OCI-LY1 (cell line): Measurements from ENCODE around the gene ALG1L2.
"Not testable (repeated sequence)": the region's sequence is repeated elsewhere in the genome, so short reads cannot be mapped to it uniquely, and the experiment has no call there.

Experiments
- H2AFZ ChIP-seq: fragments of 200-600 bp; sonication (generic), shearing (Covaris generic); 2 replicates; pipeline ENCODE4 v1.6.0; 2014; ENCODE audit warnings: antibody characterized with exemption, mild to moderate bottlenecking, low read length
- H3F3A ChIP-seq: fragments of 200-600 bp; sonication (generic), shearing (Covaris generic); 2 replicates; pipeline ENCODE4 v1.6.0; 2014; ENCODE audit warnings: mild to moderate bottlenecking, antibody characterized with exemption, low read length, moderate library complexity; ENCODE audit not compliant: insufficient read depth
- H3K27ac ChIP-seq: fragments of 200-600 bp; sonication (generic); 2 replicates; pipeline ENCODE4 v1.5.1; 2014; ENCODE audit warnings: low read length, mixed run types, mild to moderate bottlenecking, low read depth; ENCODE audit not compliant: poor library complexity, severe bottlenecking
- H3K27me3 ChIP-seq: fragments of 200-600 bp; sonication (generic); 2 replicates; pipeline ENCODE4 v1.6.0; 2014; ENCODE audit warnings: antibody characterized with exemption, mild to moderate bottlenecking, low read length, moderate library complexity; ENCODE audit not compliant: insufficient read depth
- H3K36me3 ChIP-seq: fragments of 200-600 bp; sonication (generic); 2 replicates; pipeline ENCODE4 v1.6.1; 2014; ENCODE audit warnings: mild to moderate bottlenecking, antibody characterized with exemption, low read length, moderate library complexity, mixed read lengths; ENCODE audit not compliant: insufficient read depth
- H3K4me1 ChIP-seq: fragments of 200-600 bp; sonication (generic); 2 replicates; pipeline ENCODE4 v1.5.1; 2014; ENCODE audit warnings: mild to moderate bottlenecking, low read length, moderate library complexity; ENCODE audit not compliant: insufficient read depth, severe bottlenecking
- H3K4me2 ChIP-seq: fragments of 200-600 bp; sonication (generic), shearing (Covaris generic); 2 replicates; pipeline ENCODE4 v1.6.1; 2014; ENCODE audit warnings: low read length
- H3K4me3 ChIP-seq: fragments of 200-600 bp; sonication (generic); 2 replicates; pipeline ENCODE4 v1.5.1; 2014; ENCODE audit warnings: low read length, low read depth, mild to moderate bottlenecking, mixed read lengths; ENCODE audit not compliant: poor library complexity, severe bottlenecking
- H3K79me2 ChIP-seq: fragments of 200-600 bp; shearing (Covaris generic); 2 replicates; pipeline ENCODE4 v1.6.1; 2016; ENCODE audit warnings: mixed run types, low read length, mixed read lengths; ENCODE audit not compliant: insufficient read depth
- H3K9ac ChIP-seq: fragments of 200-600 bp; sonication (generic), shearing (Covaris generic); 2 replicates; pipeline ENCODE4 v1.6.1; 2014; ENCODE audit warnings: mild to moderate bottlenecking, low read length, mixed read lengths
- H3K9me2 ChIP-seq: fragments of 200-600 bp; sonication (generic), shearing (Covaris generic); 2 replicates; pipeline ENCODE4 v1.6.1; 2014; ENCODE audit warnings: low read depth, mild to moderate bottlenecking, low read length, mixed read lengths
- H3K9me3 ChIP-seq: fragments of 200-600 bp; shearing (Covaris generic); 2 replicates; pipeline ENCODE4 v1.6.1; 2014; ENCODE audit warnings: low read length, mixed read lengths
- H4K20me1 ChIP-seq: fragments of 200-600 bp; sonication (generic), shearing (Covaris generic); 2 replicates; pipeline ENCODE4 v1.6.0; 2016; ENCODE audit warnings: mild to moderate bottlenecking, low read length; ENCODE audit not compliant: insufficient read depth

The ALG1L2 gene

GRCh38 chr3:130138992-130139391 lies 57.4 kb downstream of the ALG1L2 start:
- H3K79me2 ChIP-seq, H3K4me3 ChIP-seq, H4K20me1 ChIP-seq, H3K36me3 ChIP-seq, H3K27me3 ChIP-seq, H3K9ac ChIP-seq, H3F3A ChIP-seq, H3K4me2 ChIP-seq, H3K27ac ChIP-seq, H3K9me2 ChIP-seq, H3K4me1 ChIP-seq, H2AFZ ChIP-seq, H3K9me3 ChIP-seq: not testable (repeated sequence)

DNA sequence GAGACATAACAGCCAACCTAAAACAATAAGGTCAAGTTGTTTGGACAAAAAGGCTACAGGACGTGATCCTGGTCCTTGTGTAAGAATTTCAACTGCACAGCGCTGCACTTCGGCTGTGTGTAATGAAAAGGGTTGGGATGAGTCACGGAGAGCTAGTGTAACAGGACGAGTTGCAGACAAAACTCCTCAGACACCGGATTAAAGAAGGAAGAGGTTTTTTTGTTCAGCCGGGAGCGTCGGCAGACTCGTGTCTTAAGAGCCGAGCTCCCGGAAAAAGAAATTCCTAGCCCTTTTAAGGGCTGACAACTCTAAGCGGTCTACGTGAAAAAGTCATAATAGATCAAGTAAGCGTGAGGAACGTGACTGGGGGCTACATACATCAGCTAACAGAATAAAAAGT lies 59.1 kb downstream of the ALG1L2 start:
- not testable (repeated sequence) for H3K4me2 ChIP-seq, H2AFZ ChIP-seq, H3K79me2 ChIP-seq, H4K20me1 ChIP-seq, H3F3A ChIP-seq, H3K9me2 ChIP-seq, H3K27ac ChIP-seq, H3K9ac ChIP-seq, H3K9me3 ChIP-seq, H3K4me1 ChIP-seq, H3K27me3 ChIP-seq, H3K36me3 ChIP-seq, H3K4me3 ChIP-seq

DNA sequence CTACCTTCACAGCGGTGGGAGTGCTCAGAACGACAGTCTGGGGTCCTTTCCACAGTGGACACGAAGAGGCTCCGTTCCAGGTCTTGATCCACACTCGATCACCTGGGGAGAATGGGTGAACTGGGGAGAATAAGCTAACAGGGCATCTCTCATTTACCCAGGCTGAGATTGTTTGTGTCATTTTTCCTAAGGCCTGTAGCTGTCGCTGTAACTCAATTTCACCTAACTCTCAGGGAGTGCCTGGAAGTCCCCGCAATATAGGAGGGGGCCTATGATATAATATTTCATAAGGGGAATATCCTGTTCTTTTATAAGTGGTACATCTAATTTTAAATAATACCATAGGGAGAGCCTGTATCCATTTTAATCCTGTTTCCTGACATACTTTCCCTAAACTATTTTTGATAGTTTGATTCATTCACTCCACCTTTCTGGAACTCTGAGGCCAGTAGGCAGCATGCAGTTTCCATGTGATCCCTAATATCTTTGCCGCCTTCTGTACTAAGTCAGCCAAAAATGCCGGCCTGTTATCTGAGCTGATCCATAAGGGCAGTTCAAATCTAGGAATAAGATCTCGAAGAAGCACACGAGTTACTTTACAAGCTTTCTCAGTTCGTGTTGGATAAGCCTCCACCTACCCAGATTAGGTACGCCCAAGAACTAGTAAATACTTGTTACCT lies 62.2 kb downstream of the ALG1L2 start:
- not testable (repeated sequence) for H3K4me1 ChIP-seq, H3K9me3 ChIP-seq, H3K4me3 ChIP-seq, H3K36me3 ChIP-seq, H3K9me2 ChIP-seq, H2AFZ ChIP-seq, H3K79me2 ChIP-seq, H3F3A ChIP-seq, H4K20me1 ChIP-seq, H3K27ac ChIP-seq, H3K9ac ChIP-seq, H3K27me3 ChIP-seq, H3K4me2 ChIP-seq

GRCh38 chr3:130144328-130144650 lies 62.7 kb downstream of the ALG1L2 start:
- H3K27ac ChIP-seq, H3F3A ChIP-seq, H3K27me3 ChIP-seq, H3K9me2 ChIP-seq, H3K4me2 ChIP-seq, H3K9me3 ChIP-seq, H3K4me1 ChIP-seq, H3K79me2 ChIP-seq, H3K36me3 ChIP-seq, H3K4me3 ChIP-seq, H2AFZ ChIP-seq, H3K9ac ChIP-seq, H4K20me1 ChIP-seq: not testable (repeated sequence)

DNA sequence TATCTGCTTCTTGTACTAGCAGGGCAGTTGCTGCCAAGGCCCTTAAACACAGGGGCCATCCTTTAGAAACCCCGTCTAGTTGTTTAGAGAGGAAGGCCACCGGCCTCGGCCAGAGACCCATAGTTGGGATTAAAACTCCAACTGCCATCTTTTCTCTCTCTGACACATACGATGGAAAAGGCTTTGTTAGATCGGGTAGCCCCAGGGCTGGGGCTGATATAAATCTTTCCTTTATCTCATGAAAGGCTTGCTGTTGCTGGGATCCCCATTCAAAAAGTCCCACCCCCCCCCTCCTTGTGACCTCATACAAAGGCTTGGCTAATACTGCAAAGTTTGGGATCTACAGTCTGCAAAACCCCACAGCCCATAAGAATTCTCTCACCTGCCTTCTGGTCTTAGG lies 63.8 kb downstream of the ALG1L2 start:
- not testable (repeated sequence) for H3K36me3 ChIP-seq, H3F3A ChIP-seq, H3K79me2 ChIP-seq, H3K27ac ChIP-seq, H2AFZ ChIP-seq, H3K4me2 ChIP-seq, H4K20me1 ChIP-seq, H3K4me1 ChIP-seq, H3K4me3 ChIP-seq, H3K27me3 ChIP-seq, H3K9ac ChIP-seq, H3K9me2 ChIP-seq, H3K9me3 ChIP-seq

DNA sequence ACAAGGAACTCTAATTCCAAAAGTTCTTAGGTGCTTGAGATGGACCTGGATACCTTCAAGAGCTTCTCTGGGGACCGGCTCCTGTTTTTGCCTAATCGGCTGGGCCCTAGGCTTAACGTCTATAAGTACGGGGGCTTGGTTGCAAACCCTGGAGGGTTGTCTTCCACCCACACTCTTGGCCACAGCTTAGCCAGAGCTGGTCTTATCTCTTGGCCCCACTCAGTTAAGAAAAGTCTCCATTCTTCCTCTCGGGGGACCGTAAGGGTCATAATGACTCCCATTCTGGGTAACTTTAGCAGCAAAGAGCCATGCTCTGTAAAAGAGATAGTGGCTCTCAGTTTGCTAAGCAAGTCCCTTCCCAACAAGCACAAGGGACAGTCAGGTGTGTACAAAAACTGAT lies 64.8 kb downstream of the ALG1L2 start:
- not testable (repeated sequence) for H3K4me2 ChIP-seq, H3F3A ChIP-seq, H3K27ac ChIP-seq, H3K9me3 ChIP-seq, H4K20me1 ChIP-seq, H3K4me3 ChIP-seq, H3K36me3 ChIP-seq, H3K79me2 ChIP-seq, H3K9me2 ChIP-seq, H2AFZ ChIP-seq, H3K27me3 ChIP-seq, H3K4me1 ChIP-seq, H3K9ac ChIP-seq
